Osteoblast (primary cell): ENCODE data around the gene GPR132. TPM values are rescaled to one million over a fixed set of nuclear protein-coding genes. Genes with fewer than 3 reads are reported as not detected.
A peak's percentile ranks its signal among the peaks of the same experiment; 100 is the strongest.
"Not testable (repeated sequence)": the region's sequence is repeated elsewhere in the genome, so short reads cannot be mapped to it uniquely, and the experiment has no call there.

Experiments
- DNase-seq: peaks from one replicate; pipeline ENCODE4 v3.0.0; 2011; ENCODE audit warnings: low spot score, mixed read lengths; ENCODE audit not compliant: insufficient read length; ENCODE audit errors: missing footprints
- H2AFZ ChIP-seq: 2 replicates; pipeline ENCODE4 v1.6.0; 2011; ENCODE audit warnings: mild to moderate bottlenecking, low read length
- H3K27ac ChIP-seq: 2 replicates; pipeline ENCODE4 v1.5.1; 2011; ENCODE audit warnings: mild to moderate bottlenecking, low read depth, low read length, moderate library complexity
- H3K27me3 ChIP-seq: 2 replicates; pipeline ENCODE4 v1.6.0; 2012; ENCODE audit warnings: mild to moderate bottlenecking, control low read depth, inconsistent platforms, low read length, moderate library complexity; ENCODE audit not compliant: insufficient read depth
- H3K36me3 ChIP-seq: 2 replicates; pipeline ENCODE4 v1.5.1; 2011; ENCODE audit warnings: mild to moderate bottlenecking, low read length, control low read depth, moderate library complexity; ENCODE audit not compliant: insufficient read depth
- H3K4me1 ChIP-seq: 2 replicates; pipeline ENCODE4 v1.5.1; 2011; ENCODE audit warnings: mild to moderate bottlenecking, low read length, control low read depth, moderate library complexity; ENCODE audit not compliant: insufficient read depth
- H3K4me2 ChIP-seq: 2 replicates; pipeline ENCODE4 v1.6.0; 2011; ENCODE audit warnings: mild to moderate bottlenecking, low read length; ENCODE audit not compliant: insufficient read depth
- H3K4me3 ChIP-seq: fragments of 200-600 bp; sonication (generic); 3 replicates; pipeline ENCODE4 v1.5.1; 2012; ENCODE audit warnings: mild to moderate bottlenecking, low read length, inconsistent platforms; ENCODE audit not compliant: insufficient read depth
- H3K79me2 ChIP-seq: 2 replicates; pipeline ENCODE4 v1.6.0; 2012; ENCODE audit warnings: mild to moderate bottlenecking, low read length, control low read depth, inconsistent platforms; ENCODE audit not compliant: insufficient read depth
- H3K9me3 ChIP-seq: 2 replicates; pipeline ENCODE4 v1.5.1; 2011; ENCODE audit warnings: low read depth, low read length, control low read depth
- H4K20me1 ChIP-seq: 2 replicates; pipeline ENCODE4 v1.6.0; 2012; ENCODE audit warnings: mild to moderate bottlenecking, low read length, control low read depth; ENCODE audit not compliant: insufficient read depth
- total RNA-seq: library from RNA; depleted of rRNA; stranded (reverse); fragments of >200 nt; gene quantifications from 2 replicates; pipeline ENCODE4 v1.2.3, GENCODE V29; 2012
- TF ChIP-seq, protein P1 (sequence below): IDR thresholded peaks from 2 replicates; pipeline ENCODE4 v1.5.1; 2011; ENCODE audit warnings: mild to moderate bottlenecking, low read depth, low read length, moderate library complexity; ENCODE audit errors: extremely low read depth

The GPR132 gene
- total RNA-seq, 1 donor, result under 0.01 TPM

DNA sequence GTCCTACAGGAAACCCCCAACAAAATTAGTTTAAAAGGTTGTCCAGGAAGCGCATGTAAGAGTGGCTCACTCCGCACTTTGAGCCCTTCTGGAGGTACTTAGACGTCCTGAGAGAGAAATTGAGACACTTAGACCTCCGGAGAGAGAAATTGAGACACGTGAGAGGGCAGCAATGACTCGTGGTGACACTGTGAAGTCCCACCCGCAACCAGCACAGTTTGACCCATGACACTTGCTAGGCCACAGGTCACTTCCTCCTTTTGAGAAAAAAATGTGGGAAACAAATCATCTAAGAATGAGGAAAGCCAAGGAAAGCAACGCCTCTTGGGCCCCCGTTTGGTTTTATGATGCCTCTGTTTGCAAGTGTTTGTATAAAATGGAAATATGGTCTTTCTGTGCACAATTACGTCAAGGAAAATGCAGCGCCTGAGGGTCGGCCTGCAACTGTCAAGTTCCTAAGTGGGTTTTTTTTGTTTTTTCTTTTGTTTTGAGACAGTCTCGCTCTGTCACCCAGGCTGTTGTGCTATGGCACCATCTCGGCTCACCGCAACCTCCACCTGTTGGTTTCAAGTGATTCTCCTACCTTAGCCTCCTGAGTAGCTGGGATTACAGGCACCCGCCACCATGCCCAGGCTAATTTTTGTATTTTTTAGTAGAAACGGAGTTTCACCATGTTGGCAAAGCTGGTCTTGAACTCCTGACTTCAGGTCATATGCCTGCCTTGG lies 30.8 kb downstream of the GPR132 start:
- H3K27ac ChIP-seq, result no peak overlapping the region
- TF ChIP-seq, protein P1, sequence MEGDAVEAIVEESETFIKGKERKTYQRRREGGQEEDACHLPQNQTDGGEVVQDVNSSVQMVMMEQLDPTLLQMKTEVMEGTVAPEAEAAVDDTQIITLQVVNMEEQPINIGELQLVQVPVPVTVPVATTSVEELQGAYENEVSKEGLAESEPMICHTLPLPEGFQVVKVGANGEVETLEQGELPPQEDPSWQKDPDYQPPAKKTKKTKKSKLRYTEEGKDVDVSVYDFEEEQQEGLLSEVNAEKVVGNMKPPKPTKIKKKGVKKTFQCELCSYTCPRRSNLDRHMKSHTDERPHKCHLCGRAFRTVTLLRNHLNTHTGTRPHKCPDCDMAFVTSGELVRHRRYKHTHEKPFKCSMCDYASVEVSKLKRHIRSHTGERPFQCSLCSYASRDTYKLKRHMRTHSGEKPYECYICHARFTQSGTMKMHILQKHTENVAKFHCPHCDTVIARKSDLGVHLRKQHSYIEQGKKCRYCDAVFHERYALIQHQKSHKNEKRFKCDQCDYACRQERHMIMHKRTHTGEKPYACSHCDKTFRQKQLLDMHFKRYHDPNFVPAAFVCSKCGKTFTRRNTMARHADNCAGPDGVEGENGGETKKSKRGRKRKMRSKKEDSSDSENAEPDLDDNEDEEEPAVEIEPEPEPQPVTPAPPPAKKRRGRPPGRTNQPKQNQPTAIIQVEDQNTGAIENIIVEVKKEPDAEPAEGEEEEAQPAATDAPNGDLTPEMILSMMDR, result no peak
- no peaks in the 10 kb centered on the region for H3K9me3 ChIP-seq

DNA sequence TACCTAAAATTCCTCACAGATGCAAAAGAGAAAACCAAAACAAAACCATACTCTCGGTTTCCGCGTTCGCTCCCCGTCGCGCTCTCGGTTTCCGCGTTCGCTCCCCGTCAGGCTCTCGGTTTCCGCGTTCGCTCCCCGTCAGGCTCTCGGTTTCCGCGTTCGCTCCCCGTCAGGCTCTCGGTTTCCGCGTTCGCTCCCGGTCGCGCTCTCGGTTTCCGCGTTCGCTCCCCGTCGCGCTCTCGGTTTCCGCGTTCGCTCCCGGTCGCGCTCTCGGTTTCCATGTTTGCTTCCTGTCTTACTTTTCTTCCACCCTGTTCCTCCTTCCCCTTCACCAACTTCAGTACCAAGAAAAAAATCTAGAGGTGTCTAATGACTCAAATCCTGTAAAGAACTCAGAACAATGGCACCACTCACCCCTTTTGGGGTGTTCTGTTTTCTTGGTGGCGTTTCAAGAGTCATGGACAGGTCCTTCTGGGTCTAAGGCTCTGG lies 31.8 kb downstream of the GPR132 start:
- Histone ChIP-seq H3K4me2 (peak overlapping the region; percentile 81), H2AFZ (peak overlapping the region; percentile 87), H3K4me3 (peak overlapping the region; percentile 73), H3K27ac (peak overlapping the region; percentile 41)
- not testable (repeated sequence) for H3K4me1 ChIP-seq, DNase-seq, H3K79me2 ChIP-seq, H3K9me3 ChIP-seq, H4K20me1 ChIP-seq, H3K36me3 ChIP-seq, H3K27me3 ChIP-seq

More for the DNA sequence above, 30.8 kb downstream of the GPR132 start:
- H3K79me2 ChIP-seq, result no peaks in the 10 kb centered on the region
- H3K4me1 ChIP-seq, result peaks cover 6% of the 10 kb centered on the region
- no peaks in the 10 kb centered on the region for H4K20me1 ChIP-seq
- no peak overlapping the region for H2AFZ ChIP-seq
- no peaks in the 10 kb centered on the region for H3K36me3 ChIP-seq
- H3K4me3 ChIP-seq, result no peak overlapping the region
- H3K27me3 ChIP-seq, result no peaks in the 10 kb centered on the region
- H3K4me2 ChIP-seq, result no peak overlapping the region
- no peak for DNase-seq

DNA sequence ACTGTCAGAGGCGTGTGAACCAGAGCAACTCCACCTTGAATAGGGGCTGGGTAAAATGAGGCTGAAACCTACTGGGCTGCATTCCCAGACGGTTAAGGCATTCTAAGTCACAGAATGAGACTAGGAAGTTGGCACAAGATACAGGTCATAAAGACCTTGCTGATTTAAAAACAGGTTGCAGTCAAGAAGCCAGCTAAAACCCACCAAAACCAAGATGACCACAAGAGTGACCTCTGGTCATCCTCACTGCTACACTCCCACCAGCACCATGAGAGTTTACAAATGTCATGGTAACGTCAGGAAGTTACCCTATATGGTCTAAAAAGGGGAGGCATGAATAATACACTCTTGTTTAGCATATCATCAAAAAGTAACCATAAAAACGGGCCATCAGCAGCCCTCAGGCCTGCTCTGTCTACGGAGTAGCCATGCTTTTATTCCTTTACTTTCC lies 32.8 kb downstream of the GPR132 start:
- peak overlapping the region; percentile 61 for H3K27ac ChIP-seq
- peak; percentile 72 for DNase-seq
- H3K9me3 ChIP-seq, result not testable (repeated sequence)

DNA sequence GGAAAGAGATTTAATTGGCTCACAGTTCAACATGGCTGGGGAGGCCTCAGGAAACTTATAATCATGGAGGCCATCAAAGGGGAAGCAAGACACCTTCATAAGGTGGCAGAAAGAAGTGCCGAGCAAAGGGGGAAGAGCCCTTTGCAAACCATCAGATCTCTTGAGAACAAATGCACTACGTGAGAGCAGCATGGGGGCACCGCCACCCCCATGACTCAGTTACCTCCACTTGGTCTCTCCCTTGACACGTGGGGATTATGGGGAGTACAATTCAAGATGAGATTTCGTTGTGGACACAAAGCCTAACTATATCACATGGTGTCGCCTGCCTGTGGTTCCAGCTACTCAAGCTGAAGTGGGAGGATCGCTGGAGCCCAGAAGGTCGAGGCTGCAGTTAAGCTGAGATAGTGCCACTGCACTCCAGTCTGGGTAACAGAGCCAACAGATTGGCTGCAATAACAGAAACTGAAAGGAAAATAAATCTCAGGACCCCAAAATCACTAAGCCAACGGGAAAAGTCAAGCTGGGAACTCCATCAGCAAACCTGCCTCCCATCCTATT lies 34.3 kb downstream of the GPR132 start:
- peaks cover 28% of the 10 kb centered on the region for H3K4me1 ChIP-seq
- H3K27ac ChIP-seq, result no peak overlapping the region
- no peaks in the 10 kb centered on the region for H3K27me3 ChIP-seq
- H3K9me3 ChIP-seq, result no peaks in the 10 kb centered on the region
- TF ChIP-seq, protein P1, result no peak
- no peak overlapping the region for H3K4me2 ChIP-seq
- no peak overlapping the region for H2AFZ ChIP-seq
- H3K36me3 ChIP-seq, result no peaks in the 10 kb centered on the region
- H3K4me3 ChIP-seq, result no peak overlapping the region
- H3K79me2 ChIP-seq, result no peaks in the 10 kb centered on the region
- no peaks in the 10 kb centered on the region for H4K20me1 ChIP-seq
- DNase-seq, result no peak

More for the DNA sequence above, 32.8 kb downstream of the GPR132 start:
- peaks cover 16% of the 10 kb centered on the region for H3K4me1 ChIP-seq
- not testable (repeated sequence) for H4K20me1 ChIP-seq, H3K27me3 ChIP-seq, H3K36me3 ChIP-seq, H3K79me2 ChIP-seq
- peak overlapping the region; percentile 73 for H3K4me3 ChIP-seq
- H3K4me2 ChIP-seq, result peak overlapping the region; percentile 81
- peak overlapping the region; percentile 87 for H2AFZ ChIP-seq

DNA sequence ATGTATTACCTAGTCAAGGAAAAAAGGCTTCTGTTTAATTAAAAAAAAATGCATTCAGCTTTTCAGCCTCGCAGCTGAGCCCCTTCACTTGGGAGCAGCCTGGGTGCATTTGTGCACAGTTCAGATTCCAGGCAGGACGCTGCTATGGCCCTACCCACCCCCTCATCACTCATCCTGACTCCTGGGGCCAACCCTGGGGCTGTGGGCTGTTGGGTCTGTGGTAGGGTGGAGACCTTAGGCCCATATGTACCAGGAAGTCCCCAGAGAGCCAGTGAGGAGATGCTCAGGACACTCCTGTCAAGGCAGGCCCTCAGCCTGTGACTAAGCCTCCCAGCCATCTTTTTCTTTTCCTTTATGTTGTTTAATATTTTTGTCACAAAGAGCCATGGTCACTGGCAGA lies 35.0 kb downstream of the GPR132 start:
- Histone ChIP-seq H3K36me3 (no peaks in the 10 kb centered on the region), H3K27ac (no peak overlapping the region), H2AFZ (no peak overlapping the region), H4K20me1 (no peaks in the 10 kb centered on the region), H3K4me2 (no peak overlapping the region), H3K4me3 (no peak overlapping the region), H3K79me2 (no peaks in the 10 kb centered on the region), H3K4me1 (peaks cover 35% of the 10 kb centered on the region), H3K9me3 (no peaks in the 10 kb centered on the region), H3K27me3 (no peaks in the 10 kb centered on the region)
- TF ChIP-seq, protein P1, result no peak
- DNase-seq, result no peak
